ENCODE results near the gene SELENON. TPM values are rescaled to one million over a fixed set of nuclear protein-coding genes. Genes with fewer than 3 reads are reported as not detected.

Gene SELENON
- total RNA-seq, 1 donor from 2014 or later: 24.9 TPM

DNA sequence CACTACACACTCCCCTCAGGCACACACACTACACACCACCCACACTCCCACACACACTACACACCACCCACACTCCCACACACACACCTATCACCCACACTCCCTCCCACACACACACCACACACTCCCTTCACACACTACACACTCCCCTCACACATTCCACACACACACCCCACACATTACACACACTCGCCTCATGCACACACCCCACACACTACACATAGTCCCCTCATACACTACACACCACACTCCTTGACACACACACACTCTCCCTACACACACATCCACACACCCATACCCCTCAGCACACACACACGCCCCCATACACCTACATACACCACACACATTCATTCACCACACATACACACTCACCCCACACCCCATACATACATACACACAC lies 31.0 kb upstream of the SELENON start:
- no peaks in the 10 kb centered on the region for H4K20me1 ChIP-seq (ENCODE audit: low read depth)
- H3K4me1 Mint-ChIP-seq: peaks cover 53% of the 10 kb centered on the region
- H2AFZ ChIP-seq (replicated peaks): no peak overlapping the region
- H3K9ac ChIP-seq: no peak overlapping the region
- H3K4me2 ChIP-seq: no peak overlapping the region
- H3K36me3 Mint-ChIP-seq: no peaks in the 10 kb centered on the region
- H3K27ac Mint-ChIP-seq: peak overlapping the region; percentile 81
- no peaks in the 10 kb centered on the region for H3K27me3 ChIP-seq
- no peaks in the 10 kb centered on the region for H3K9me3 ChIP-seq (ENCODE audit: low read depth)
- H3K4me3 ChIP-seq: no peak overlapping the region
- H3K36me3 ChIP-seq: no peaks in the 10 kb centered on the region
- no peaks in the 10 kb centered on the region for H3K79me2 ChIP-seq (ENCODE audit: low read depth)
- H3K27me3 Mint-ChIP-seq (ENCODE audit: insufficient read depth, low read depth): peaks cover 5% of the 10 kb centered on the region
- no peak for DNase-seq (ENCODE audit: low spot score)
- TF ChIP-seq EZH2phosphoT487 (IDR thresholded peaks at IDR 0.05) (no peak), EZH2 (IDR thresholded peaks at IDR 0.05) (no peak)
- TF ChIP-seq, protein P1, sequence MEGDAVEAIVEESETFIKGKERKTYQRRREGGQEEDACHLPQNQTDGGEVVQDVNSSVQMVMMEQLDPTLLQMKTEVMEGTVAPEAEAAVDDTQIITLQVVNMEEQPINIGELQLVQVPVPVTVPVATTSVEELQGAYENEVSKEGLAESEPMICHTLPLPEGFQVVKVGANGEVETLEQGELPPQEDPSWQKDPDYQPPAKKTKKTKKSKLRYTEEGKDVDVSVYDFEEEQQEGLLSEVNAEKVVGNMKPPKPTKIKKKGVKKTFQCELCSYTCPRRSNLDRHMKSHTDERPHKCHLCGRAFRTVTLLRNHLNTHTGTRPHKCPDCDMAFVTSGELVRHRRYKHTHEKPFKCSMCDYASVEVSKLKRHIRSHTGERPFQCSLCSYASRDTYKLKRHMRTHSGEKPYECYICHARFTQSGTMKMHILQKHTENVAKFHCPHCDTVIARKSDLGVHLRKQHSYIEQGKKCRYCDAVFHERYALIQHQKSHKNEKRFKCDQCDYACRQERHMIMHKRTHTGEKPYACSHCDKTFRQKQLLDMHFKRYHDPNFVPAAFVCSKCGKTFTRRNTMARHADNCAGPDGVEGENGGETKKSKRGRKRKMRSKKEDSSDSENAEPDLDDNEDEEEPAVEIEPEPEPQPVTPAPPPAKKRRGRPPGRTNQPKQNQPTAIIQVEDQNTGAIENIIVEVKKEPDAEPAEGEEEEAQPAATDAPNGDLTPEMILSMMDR (IDR thresholded peaks at IDR 0.05): no peak
- no peak overlapping the region for H3K4me3 Mint-ChIP-seq
- peaks cover 36% of the 10 kb centered on the region for H3K4me1 ChIP-seq
- H3K9me3 Mint-ChIP-seq: no peaks in the 10 kb centered on the region
- H3F3A ChIP-seq (ENCODE audit: low read depth): peaks cover 14% of the 10 kb centered on the region
- H3K27ac ChIP-seq: no peak overlapping the region

DNA sequence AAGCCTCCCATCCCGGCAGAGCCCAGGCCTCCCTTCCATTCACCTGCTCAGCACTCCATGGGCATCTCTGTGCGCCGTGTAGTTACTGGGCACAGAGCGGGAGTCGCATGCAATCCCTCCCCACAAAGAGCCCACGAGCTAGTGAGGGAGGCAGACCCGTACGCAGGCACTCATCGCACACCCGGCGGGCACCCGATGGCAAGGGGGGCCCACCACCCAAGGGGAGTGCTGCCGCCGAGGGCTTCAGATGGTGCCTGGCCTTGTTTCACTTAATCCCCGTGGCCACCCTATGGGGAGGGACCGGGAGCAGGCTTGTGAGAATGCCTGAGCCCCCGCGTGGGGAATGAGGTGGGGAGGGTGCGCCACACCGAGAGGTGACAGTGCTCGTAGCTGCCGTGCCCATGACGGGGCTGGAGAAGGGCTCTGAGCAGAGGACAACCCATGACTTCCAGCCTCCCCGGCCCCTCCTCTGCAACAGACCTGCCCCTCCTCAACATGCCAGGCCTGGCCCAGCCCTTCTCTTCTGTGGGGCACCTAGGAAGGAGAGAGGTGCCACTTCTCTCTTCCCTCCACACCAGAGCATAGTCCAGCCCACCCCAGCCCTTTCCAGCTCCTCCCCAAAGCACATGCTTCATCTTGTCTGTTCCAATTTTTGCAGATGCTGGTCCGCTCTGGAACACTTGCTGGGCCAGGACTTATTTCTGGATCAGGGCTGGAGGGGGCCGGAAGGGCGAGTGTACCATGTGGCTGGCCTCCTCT lies 30.2 kb upstream of the SELENON start:
- H3K27me3 Mint-ChIP-seq (ENCODE audit: insufficient read depth, low read depth): peaks cover 5% of the 10 kb centered on the region
- peak overlapping the region; percentile 42 for H3K4me3 Mint-ChIP-seq
- peaks cover 14% of the 10 kb centered on the region for H3F3A ChIP-seq (ENCODE audit: low read depth)
- H3K9ac ChIP-seq: no peak overlapping the region
- H3K36me3 ChIP-seq: no peaks in the 10 kb centered on the region
- H4K20me1 ChIP-seq (ENCODE audit: low read depth): no peaks in the 10 kb centered on the region
- peaks cover 60% of the 10 kb centered on the region for H3K4me1 Mint-ChIP-seq
- no peak overlapping the region for H2AFZ ChIP-seq (replicated peaks)
- TF ChIP-seq, protein P1 (IDR thresholded peaks at IDR 0.05): no peak
- TF ChIP-seq EZH2phosphoT487 (IDR thresholded peaks at IDR 0.05) (no peak), EZH2 (IDR thresholded peaks at IDR 0.05) (no peak)
- no peaks in the 10 kb centered on the region for H3K9me3 Mint-ChIP-seq
- H3K9me3 ChIP-seq (ENCODE audit: low read depth): no peaks in the 10 kb centered on the region
- H3K27ac ChIP-seq: no peak overlapping the region
- H3K27ac Mint-ChIP-seq: peak overlapping the region; percentile 81
- H3K4me3 ChIP-seq: no peak overlapping the region
- peaks cover 38% of the 10 kb centered on the region for H3K4me1 ChIP-seq
- no peaks in the 10 kb centered on the region for H3K79me2 ChIP-seq (ENCODE audit: low read depth)
- no peaks in the 10 kb centered on the region for H3K36me3 Mint-ChIP-seq
- peak overlapping the region; percentile 15 for H3K4me2 ChIP-seq
- DNase-seq (ENCODE audit: low spot score): no peak
- H3K27me3 ChIP-seq: no peaks in the 10 kb centered on the region

GRCh38 chr1:25770541-25771220 lies 29.3 kb upstream of the SELENON start:
- Histone ChIP-seq H3K4me2 (peak overlapping the region; percentile 15), H3K9me3 (ENCODE audit: low read depth) (no peaks in the 10 kb centered on the region), H3F3A (ENCODE audit: low read depth) (peaks cover 21% of the 10 kb centered on the region), H3K27ac (peak overlapping the region; percentile 47), H4K20me1 (ENCODE audit: low read depth) (no peaks in the 10 kb centered on the region), H2AFZ (replicated peaks) (peak overlapping the region; percentile 2), H3K4me3 (no peak overlapping the region), H3K36me3 (no peaks in the 10 kb centered on the region), H3K79me2 (ENCODE audit: low read depth) (no peaks in the 10 kb centered on the region), H3K4me1 (peaks cover 44% of the 10 kb centered on the region), H3K27me3 (no peaks in the 10 kb centered on the region), H3K9ac (no peak overlapping the region)
- Mint-ChIP-seq H3K36me3 (no peaks in the 10 kb centered on the region), H3K4me3 (peak overlapping the region; percentile 42), H3K27me3 (ENCODE audit: insufficient read depth, low read depth) (peaks cover 5% of the 10 kb centered on the region), H3K27ac (peak overlapping the region; percentile 91), H3K4me1 (peaks cover 61% of the 10 kb centered on the region), H3K9me3 (no peaks in the 10 kb centered on the region)
- peak; percentile 26 for DNase-seq (ENCODE audit: low spot score)
- no peak for TF ChIP-seq EZH2phosphoT487 (IDR thresholded peaks at IDR 0.05)
- TF ChIP-seq EZH2 (IDR thresholded peaks at IDR 0.05): no peak
- TF ChIP-seq, protein P1 (IDR thresholded peaks at IDR 0.05): no peak
